Measurements from ENCODE around the gene TM9SF3. TPM values are rescaled to one million over a fixed set of nuclear protein-coding genes. Genes with fewer than 3 reads are reported as not detected.

Gene TM9SF3
- total RNA-seq, 6 experiments from 2014 or later: 195 to 235 (median 208) TPM

DNA sequence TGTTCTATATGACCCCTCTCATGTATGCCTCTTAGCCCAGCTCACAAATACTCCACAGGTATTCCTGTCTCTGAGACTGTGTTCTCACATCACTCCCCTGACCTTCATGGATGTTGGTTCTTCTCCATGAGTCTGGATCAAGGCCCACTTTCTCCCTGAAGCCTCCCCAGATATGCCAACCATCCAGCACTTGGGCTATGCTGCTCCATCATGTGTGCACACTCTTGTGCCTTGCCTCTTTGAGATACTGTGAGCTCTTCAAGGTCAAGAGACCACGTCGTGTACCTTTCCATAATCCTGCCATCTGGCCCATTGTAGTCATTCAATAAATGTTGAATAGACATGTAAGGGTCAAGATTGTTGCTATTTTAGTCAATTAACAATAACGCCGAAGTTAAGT, 30.1 kb upstream of the TM9SF3 start:
- TF ChIP-seq, protein P1, sequence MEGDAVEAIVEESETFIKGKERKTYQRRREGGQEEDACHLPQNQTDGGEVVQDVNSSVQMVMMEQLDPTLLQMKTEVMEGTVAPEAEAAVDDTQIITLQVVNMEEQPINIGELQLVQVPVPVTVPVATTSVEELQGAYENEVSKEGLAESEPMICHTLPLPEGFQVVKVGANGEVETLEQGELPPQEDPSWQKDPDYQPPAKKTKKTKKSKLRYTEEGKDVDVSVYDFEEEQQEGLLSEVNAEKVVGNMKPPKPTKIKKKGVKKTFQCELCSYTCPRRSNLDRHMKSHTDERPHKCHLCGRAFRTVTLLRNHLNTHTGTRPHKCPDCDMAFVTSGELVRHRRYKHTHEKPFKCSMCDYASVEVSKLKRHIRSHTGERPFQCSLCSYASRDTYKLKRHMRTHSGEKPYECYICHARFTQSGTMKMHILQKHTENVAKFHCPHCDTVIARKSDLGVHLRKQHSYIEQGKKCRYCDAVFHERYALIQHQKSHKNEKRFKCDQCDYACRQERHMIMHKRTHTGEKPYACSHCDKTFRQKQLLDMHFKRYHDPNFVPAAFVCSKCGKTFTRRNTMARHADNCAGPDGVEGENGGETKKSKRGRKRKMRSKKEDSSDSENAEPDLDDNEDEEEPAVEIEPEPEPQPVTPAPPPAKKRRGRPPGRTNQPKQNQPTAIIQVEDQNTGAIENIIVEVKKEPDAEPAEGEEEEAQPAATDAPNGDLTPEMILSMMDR (IDR thresholded peaks at IDR 0.05): no peak
- DNase-seq: no peak
- H3K9me3 Mint-ChIP-seq: no peaks in the 10 kb centered on the region
- no peak overlapping the region for H3K27ac Mint-ChIP-seq
- no peaks in the 10 kb centered on the region for H3K36me3 Mint-ChIP-seq (ENCODE audit: low read depth)
- H3K4me3 Mint-ChIP-seq: no peak overlapping the region
- H3K27me3 Mint-ChIP-seq (ENCODE audit: insufficient read depth): peaks cover 5% of the 10 kb centered on the region
- peaks cover 36% of the 10 kb centered on the region for H3K4me1 Mint-ChIP-seq (ENCODE audit: low read depth)

DNA sequence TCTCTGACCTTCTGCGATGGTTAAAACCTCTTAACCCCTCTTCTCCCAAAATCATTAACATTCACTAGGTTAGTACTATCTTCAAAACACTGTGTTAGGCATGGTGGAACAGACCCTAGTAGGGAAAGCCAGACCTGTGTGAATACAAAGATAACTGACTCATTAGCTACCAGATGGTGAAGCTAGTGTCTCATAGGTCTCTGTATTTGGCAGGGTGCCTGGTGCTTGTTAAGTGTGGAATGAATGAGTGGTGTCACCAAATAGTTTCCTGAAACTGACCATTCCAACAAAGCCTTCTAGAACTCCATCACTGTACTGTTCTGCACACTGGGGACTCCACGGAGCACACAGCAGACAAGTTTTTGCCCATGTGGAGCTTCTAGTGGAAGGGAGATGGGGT, 27.7 kb upstream of the TM9SF3 start:
- peak overlapping the region; percentile 66 for H3K27ac Mint-ChIP-seq
- peaks cover 5% of the 10 kb centered on the region for H3K27me3 Mint-ChIP-seq (ENCODE audit: insufficient read depth)
- H3K4me3 Mint-ChIP-seq: peak overlapping the region; percentile 31
- H3K4me1 Mint-ChIP-seq (ENCODE audit: low read depth): peaks cover 31% of the 10 kb centered on the region
- H3K36me3 Mint-ChIP-seq (ENCODE audit: low read depth): no peaks in the 10 kb centered on the region
- DNase-seq: peak; percentile 94
- TF ChIP-seq, protein P1 (IDR thresholded peaks at IDR 0.05): no peak
- H3K9me3 Mint-ChIP-seq: no peaks in the 10 kb centered on the region

GRCh38 chr10:96613576-96613975, 26.8 kb upstream of the TM9SF3 start:
- Mint-ChIP-seq H3K4me1 (ENCODE audit: low read depth) (peaks cover 30% of the 10 kb centered on the region), H3K27ac (no peak overlapping the region), H3K36me3 (ENCODE audit: low read depth) (no peaks in the 10 kb centered on the region), H3K27me3 (ENCODE audit: insufficient read depth) (peaks cover 5% of the 10 kb centered on the region), H3K9me3 (no peaks in the 10 kb centered on the region), H3K4me3 (no peak overlapping the region)
- DNase-seq: peak; percentile 28
- TF ChIP-seq, protein P1 (IDR thresholded peaks at IDR 0.05): no peak

GRCh38 chr10:96612055-96612830, 25.4 kb upstream of the TM9SF3 start:
- Mint-ChIP-seq H3K27ac (no peak overlapping the region), H3K9me3 (no peaks in the 10 kb centered on the region), H3K4me3 (no peak overlapping the region), H3K4me1 (ENCODE audit: low read depth) (peaks cover 33% of the 10 kb centered on the region), H3K27me3 (ENCODE audit: insufficient read depth) (peaks cover 3% of the 10 kb centered on the region), H3K36me3 (ENCODE audit: low read depth) (no peaks in the 10 kb centered on the region)
- TF ChIP-seq, protein P1 (IDR thresholded peaks at IDR 0.05): no peak
- no peak for DNase-seq

DNA sequence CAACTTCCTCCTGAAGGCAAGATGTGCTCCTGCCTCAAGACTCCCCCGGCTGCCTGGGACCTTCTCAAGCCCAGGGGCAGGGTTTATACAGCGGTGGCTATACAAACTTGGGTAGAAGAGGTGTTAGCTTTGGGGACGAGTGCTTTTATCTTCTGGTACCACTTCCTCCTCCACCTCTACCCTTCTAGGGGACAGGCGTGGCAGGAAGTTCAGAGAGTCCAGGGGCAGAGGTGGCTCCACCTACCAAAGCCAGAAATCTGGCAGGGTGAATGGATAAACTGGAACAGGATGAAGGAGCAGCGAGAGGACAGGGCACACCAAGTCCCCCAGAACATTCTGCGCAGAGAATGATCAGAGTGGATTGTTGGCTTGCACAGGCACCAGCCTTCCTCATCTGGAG, 24.0 kb upstream of the TM9SF3 start:
- Mint-ChIP-seq H3K4me3 (no peak overlapping the region), H3K27me3 (ENCODE audit: insufficient read depth) (peaks cover 3% of the 10 kb centered on the region), H3K36me3 (ENCODE audit: low read depth) (no peaks in the 10 kb centered on the region), H3K4me1 (ENCODE audit: low read depth) (peaks cover 47% of the 10 kb centered on the region), H3K27ac (no peak overlapping the region), H3K9me3 (no peaks in the 10 kb centered on the region)
- TF ChIP-seq, protein P1 (IDR thresholded peaks at IDR 0.05): no peak
- no peak for DNase-seq

Data from HFFc6 (cell line).